HEK293 (cell line): ENCODE measurements around the gene DLG3.

Experiments
- GLI4 ChIP-seq: fragments of 450-650 bp; formaldehyde crosslinking; IDR thresholded peaks from 2 replicates; pipeline ENCODE4 v1.5.1; 2016; ENCODE audit warnings: missing biosample characterization, missing genetic modification characterization
- HOXC10 ChIP-seq: sonication (generic); formaldehyde crosslinking; IDR thresholded peaks from 2 replicates; pipeline ENCODE4 v1.8.1; 2023; ENCODE audit warnings: mild to moderate bottlenecking, missing genetic modification reagents
- IKZF3 ChIP-seq: fragments of 450-650 bp; IDR thresholded peaks from 2 replicates; pipeline ENCODE4 v1.5.0; 2018; ENCODE audit warnings: missing biosample characterization, mild to moderate bottlenecking, missing genetic modification characterization, moderate library complexity
- PATZ1 ChIP-seq: fragments of 450-650 bp; formaldehyde crosslinking; IDR thresholded peaks from 2 replicates; pipeline ENCODE4 v1.5.1; 2016; ENCODE audit warnings: missing biosample characterization, missing genetic modification characterization
- REST ChIP-seq: fragments of 450-650 bp; formaldehyde crosslinking; IDR thresholded peaks from 2 replicates; pipeline ENCODE4 v1.5.1; 2016; ENCODE audit warnings: missing biosample characterization, missing genetic modification characterization
- SALL2 ChIP-seq: fragments of 450-650 bp; formaldehyde crosslinking; IDR thresholded peaks from 2 replicates; pipeline ENCODE4 v1.5.0; 2017; ENCODE audit warnings: missing biosample characterization, mild to moderate bottlenecking, missing genetic modification characterization, borderline replicate concordance
- TRIM28 ChIP-seq: IDR thresholded peaks from 2 replicates; pipeline ENCODE4 v1.6.1; 2011; ENCODE audit warnings: low read length, control low read depth, borderline replicate concordance
- ZBTB7A ChIP-seq: fragments of 450-650 bp; formaldehyde crosslinking; IDR thresholded peaks from 2 replicates; pipeline ENCODE4 v1.5.1; 2016; ENCODE audit warnings: low read depth, missing biosample characterization, missing genetic modification characterization
- ZFHX2 ChIP-seq: fragments of 450-650 bp; formaldehyde crosslinking; conservative IDR thresholded peaks from 2 replicates; pipeline ENCODE4 v1.5.1; 2016; ENCODE audit warnings: missing biosample characterization, missing genetic modification characterization
- ZNF138 ChIP-seq: fragments of 450-650 bp; formaldehyde crosslinking; IDR thresholded peaks from 2 replicates; pipeline ENCODE4 v1.5.1; 2016; ENCODE audit warnings: missing biosample characterization, missing genetic modification characterization, borderline replicate concordance
- ZNF175 ChIP-seq: fragments of 450-650 bp; formaldehyde crosslinking; IDR thresholded peaks from 2 replicates; pipeline ENCODE4 v1.5.1; 2016; ENCODE audit warnings: missing biosample characterization, missing genetic modification characterization
- ZNF18 ChIP-seq: fragments of 450-650 bp; formaldehyde crosslinking; IDR thresholded peaks from 2 replicates; pipeline ENCODE4 v1.5.1; 2016; ENCODE audit warnings: missing biosample characterization, missing genetic modification characterization
- ZNF2 ChIP-seq: fragments of 450-650 bp; formaldehyde crosslinking; IDR thresholded peaks from 2 replicates; pipeline ENCODE4 v1.5.1; 2016; ENCODE audit warnings: missing biosample characterization, missing genetic modification characterization
- ZNF223 ChIP-seq: fragments of 450-650 bp; formaldehyde crosslinking; IDR thresholded peaks from 2 replicates; pipeline ENCODE4 v1.5.1; 2016; ENCODE audit warnings: missing biosample characterization, missing genetic modification characterization
- ZNF292 ChIP-seq: fragments of 450-650 bp; formaldehyde crosslinking; IDR thresholded peaks from 2 replicates; pipeline ENCODE4 v1.5.1; 2016; ENCODE audit warnings: low read depth, missing biosample characterization, missing genetic modification characterization, borderline replicate concordance
- ZNF324 ChIP-seq: fragments of 450-650 bp; formaldehyde crosslinking; IDR thresholded peaks from 2 replicates; pipeline ENCODE4 v1.5.1; 2016; ENCODE audit warnings: missing biosample characterization, missing genetic modification characterization
- ZNF404 ChIP-seq: fragments of 450-650 bp; formaldehyde crosslinking; IDR thresholded peaks from 2 replicates; pipeline ENCODE4 v1.5.1; 2017; ENCODE audit warnings: missing biosample characterization, missing genetic modification characterization
- ZNF426 ChIP-seq: fragments of 450-650 bp; formaldehyde crosslinking; IDR thresholded peaks from 2 replicates; pipeline ENCODE4 v1.5.1; 2017; ENCODE audit warnings: missing biosample characterization, missing genetic modification characterization, mild to moderate bottlenecking, inconsistent platforms, moderate library complexity
- ZNF449 ChIP-seq: fragments of 450-650 bp; formaldehyde crosslinking; IDR thresholded peaks from 2 replicates; pipeline ENCODE4 v1.5.1; 2017; ENCODE audit warnings: missing biosample characterization, mild to moderate bottlenecking, missing genetic modification characterization, moderate library complexity
- ZNF473 ChIP-seq: fragments of 450-650 bp; formaldehyde crosslinking; IDR thresholded peaks from 2 replicates; pipeline ENCODE4 v1.5.1; 2017; ENCODE audit warnings: missing biosample characterization, missing genetic modification characterization
- ZNF514 ChIP-seq: fragments of 450-650 bp; formaldehyde crosslinking; IDR thresholded peaks from 2 replicates; pipeline ENCODE4 v1.5.1; 2016; ENCODE audit warnings: missing biosample characterization, missing genetic modification characterization
- ZNF571 ChIP-seq: fragments of 450-650 bp; formaldehyde crosslinking; IDR thresholded peaks from 2 replicates; pipeline ENCODE4 v1.5.0; 2017; ENCODE audit warnings: missing biosample characterization, missing genetic modification characterization
- ZNF585B ChIP-seq: fragments of 450-650 bp; formaldehyde crosslinking; IDR thresholded peaks from 2 replicates; pipeline ENCODE4 v1.5.1; 2016; ENCODE audit warnings: missing biosample characterization, missing genetic modification characterization
- ZNF600 ChIP-seq: fragments of 450-650 bp; formaldehyde crosslinking; IDR thresholded peaks from 2 replicates; pipeline ENCODE4 v1.5.1; 2016; ENCODE audit warnings: missing biosample characterization, missing genetic modification characterization
- ZNF610 ChIP-seq: fragments of 450-650 bp; formaldehyde crosslinking; IDR thresholded peaks from 2 replicates; pipeline ENCODE4 v1.5.1; 2016; ENCODE audit warnings: missing biosample characterization, missing genetic modification characterization, borderline replicate concordance
- ZNF623 ChIP-seq: fragments of 450-650 bp; formaldehyde crosslinking; IDR thresholded peaks from 2 replicates; pipeline ENCODE4 v1.5.1; 2016; ENCODE audit warnings: missing biosample characterization, missing genetic modification characterization
- ZNF645 ChIP-seq: fragments of 450-650 bp; formaldehyde crosslinking; IDR thresholded peaks from 2 replicates; pipeline ENCODE4; 2016; ENCODE audit warnings: missing biosample characterization, missing genetic modification characterization
- ZNF704 ChIP-seq: fragments of 450-650 bp; formaldehyde crosslinking; IDR thresholded peaks from 2 replicates; pipeline ENCODE4 v1.5.1; 2016; ENCODE audit warnings: missing biosample characterization, missing genetic modification characterization
- ZNF777 ChIP-seq: fragments of 450-650 bp; formaldehyde crosslinking; IDR thresholded peaks from 2 replicates; pipeline ENCODE4 v1.5.1; 2017; ENCODE audit warnings: missing biosample characterization, missing genetic modification characterization, borderline replicate concordance
- ZNF843 ChIP-seq: fragments of 450-650 bp; formaldehyde crosslinking; IDR thresholded peaks from 2 replicates; pipeline ENCODE4 v1.5.1; 2016; ENCODE audit warnings: missing biosample characterization, missing genetic modification characterization
- ZSCAN30 ChIP-seq: fragments of 450-650 bp; IDR thresholded peaks from 2 replicates; pipeline ENCODE4 v1.5.1; 2018; ENCODE audit warnings: missing biosample characterization, mild to moderate bottlenecking, missing genetic modification characterization, moderate library complexity

DLG3 gene

GRCh38 chrX:70433848-70434351 lies 10.7 kb upstream of the DLG3 start (continued):
- TF ChIP-seq ZFHX2 (tag by site-specific recombination) (peak; percentile 79), ZNF777 (no peak), ZNF404 (tag by site-specific recombination) (no peak), ZNF426 (no peak), ZNF18 (tag by site-specific recombination) (no peak), ZNF324 (tag by site-specific recombination) (no peak), ZNF623 (no peak), ZNF2 (tag by site-specific recombination) (0 out of 2 replicates have a peak, but pooled peaks have one; percentile 58), ZNF585B (tag by site-specific recombination) (no peak), ZNF473 (tag by site-specific recombination) (no peak), ZNF514 (tag by site-specific recombination) (no peak), ZNF600 (tag by site-specific recombination) (no peak; the same call in 1 of the 2 replicates), ZBTB7A (no peak), ZNF571 (tag by site-specific recombination) (no peak), PATZ1 (peak; percentile 55), REST (tag by site-specific recombination) (no peak), ZNF704 (no peak), IKZF3 (tag by site-specific recombination) (no peak), HOXC10 (CRISPR knock-in tag) (no peak), ZNF843 (tag by site-specific recombination) (no peak), SALL2 (tag by site-specific recombination) (no peak), ZNF449 (tag by site-specific recombination) (no peak), ZNF138 (no peak), ZNF223 (tag by site-specific recombination) (no peak), GLI4 (tag by site-specific recombination) (no peak), ZNF610 (tag by site-specific recombination) (no peak), ZNF175 (no peak), ZNF292 (tag by site-specific recombination) (no peak), ZNF645 (tag by site-specific recombination) (no peak), ZSCAN30 (tag by site-specific recombination) (peak; percentile 85), TRIM28 (no peak)
